ENCODE data around the gene DNAH14. TPM values are rescaled to one million over a fixed set of nuclear protein-coding genes. Genes with fewer than 3 reads are reported as not detected.

Gene DNAH14
- total and polyA plus RNA-seq, 2 experiments from 2014 or later: 55.3 to 80.2 TPM

GRCh38 chr1:225042263-225042662 is 112.8 kb downstream of the DNAH14 start (continued):
- TF ChIP-seq EZH2phosphoT487 (IDR thresholded peaks at IDR 0.05; ENCODE audit: unreplicated experiment): no peak
- TF ChIP-seq EZH2 (IDR thresholded peaks at IDR 0.05; ENCODE audit: low read depth, unreplicated experiment): no peak

GRCh38 chr1:225044258-225044657 is 114.8 kb downstream of the DNAH14 start:
- Histone ChIP-seq H2AFZ (no peak overlapping the region), H3K36me3 (ENCODE audit: insufficient read depth) (no peaks in the 10 kb centered on the region), H3K27me3 (ENCODE audit: insufficient read depth) (no peaks in the 10 kb centered on the region), H3K27ac (ENCODE audit: low read depth) (no peak overlapping the region), H3K9me2 (ENCODE audit: insufficient read depth) (no peaks in the 10 kb centered on the region), H3K4me3 (no peak overlapping the region), H4K20me1 (replicated peaks; ENCODE audit: insufficient read depth) (no peaks in the 10 kb centered on the region), H3K79me2 (replicated peaks; ENCODE audit: insufficient read depth) (no peaks in the 10 kb centered on the region), H3K4me1 (ENCODE audit: insufficient read depth) (no peaks in the 10 kb centered on the region), H3F3A (replicated peaks; ENCODE audit: low read depth) (no peaks in the 10 kb centered on the region), H3K4me2 (no peak overlapping the region)
- no peak for ATAC-seq
- no peaks in the 10 kb centered on the region for H3K27me3 Mint-ChIP-seq (ENCODE audit: insufficient read depth, low read depth, poor library complexity)
- no peak for TF ChIP-seq ZNF462 (CRISPR knock-in tag; IDR thresholded peaks at IDR 0.05)
- TF ChIP-seq ETS1 (IDR thresholded peaks at IDR 0.05): no peak
- no peak for TF ChIP-seq JUNB (IDR thresholded peaks at IDR 0.05; ENCODE audit: unreplicated experiment)
- no peak for TF ChIP-seq REST (IDR thresholded peaks at IDR 0.05; ENCODE audit: unreplicated experiment)
- no peak for TF ChIP-seq ZNF114 (CRISPR knock-in tag; IDR thresholded peaks at IDR 0.05)
- no peak for TF ChIP-seq ZNF331 (CRISPR knock-in tag; IDR thresholded peaks at IDR 0.05; ENCODE audit: low read depth)
- TF ChIP-seq EZH2phosphoT487 (IDR thresholded peaks at IDR 0.05; ENCODE audit: unreplicated experiment): no peak
- TF ChIP-seq CREB1 (CRISPR knock-in tag; IDR thresholded peaks at IDR 0.05; ENCODE audit: low read depth): no peak
- TF ChIP-seq POLR2AphosphoS5 (IDR thresholded peaks at IDR 0.05; ENCODE audit: low read depth): no peak
- TF ChIP-seq NANOG (IDR thresholded peaks at IDR 0.05; ENCODE audit: borderline replicate concordance): no peak
- TF ChIP-seq STAT1 (IDR thresholded peaks at IDR 0.05; ENCODE audit: unreplicated experiment): no peak
- no peak for TF ChIP-seq EZH2 (IDR thresholded peaks at IDR 0.05; ENCODE audit: low read depth, unreplicated experiment)
- TF ChIP-seq CTCF (conservative IDR thresholded peaks at IDR 0.05; ENCODE audit: low read depth in 2 of 2): no peak
- DNase-seq (ENCODE audit: low spot score): no peak
- no peak overlapping the region for H3K4me3 Mint-ChIP-seq
- H3K9me3 Mint-ChIP-seq: no peaks in the 10 kb centered on the region
- H3K27ac Mint-ChIP-seq: no peak overlapping the region; the same call in 1 of the 2 replicates
- no peaks in the 10 kb centered on the region for H3K4me1 Mint-ChIP-seq
- H3K36me3 Mint-ChIP-seq (ENCODE audit: low read depth): no peaks in the 10 kb centered on the region

All from GM23338 (cell line).